H9 (cell line): ENCODE measurements around the gene GFY. TPM values are rescaled to one million over a fixed set of nuclear protein-coding genes. Genes with fewer than 3 reads are reported as not detected.

ENCODE experiments used
- DNase-seq: peaks from one replicate; pipeline ENCODE4 v3.0.0-alpha.2; 2017
- H2AFZ ChIP-seq: one replicate; pipeline ENCODE4 v1.6.1; 2013; ENCODE audit warnings: mild to moderate bottlenecking, low read length, control low read depth, moderate library complexity
- H2AK5ac ChIP-seq: 2 replicates; pipeline ENCODE4 v1.6.1; 2013; ENCODE audit warnings: low read length, control low read depth, mixed read lengths; ENCODE audit not compliant: insufficient read length
- H2BK120ac ChIP-seq: one replicate; pipeline ENCODE4 v1.6.1; 2013; ENCODE audit warnings: low read depth, mild to moderate bottlenecking, low read length, control low read depth, inconsistent platforms; ENCODE audit not compliant: poor library complexity, severe bottlenecking
- H2BK12ac ChIP-seq: 2 replicates; pipeline ENCODE4 v1.6.1; 2013; ENCODE audit warnings: low read length, control low read depth, mixed read lengths, low read depth; ENCODE audit not compliant: insufficient read length
- H2BK15ac ChIP-seq: 2 replicates; pipeline ENCODE4 v1.6.1; 2013; ENCODE audit warnings: low read depth, low read length, control low read depth
- H2BK20ac ChIP-seq: one replicate; pipeline ENCODE4 v1.6.1; 2013; ENCODE audit warnings: low read depth, mild to moderate bottlenecking, low read length, control low read depth, inconsistent platforms; ENCODE audit not compliant: poor library complexity, severe bottlenecking
- H2BK5ac ChIP-seq: 2 replicates; pipeline ENCODE4 v1.6.1; 2013; ENCODE audit warnings: low read length, control low read depth, mixed read lengths; ENCODE audit not compliant: insufficient read length
- H3K14ac ChIP-seq: 2 replicates; pipeline ENCODE4 v1.6.1; 2013; ENCODE audit warnings: low read length, control low read depth; ENCODE audit not compliant: insufficient read depth
- H3K18ac ChIP-seq: 2 replicates; pipeline ENCODE4 v1.6.1; 2013; ENCODE audit warnings: low read depth, mild to moderate bottlenecking, mixed read lengths, low read length, control low read depth; ENCODE audit not compliant: insufficient read length
- H3K23ac ChIP-seq: 2 replicates; pipeline ENCODE4 v1.6.1; 2013; ENCODE audit warnings: low read length, control low read depth, mixed read lengths, low read depth; ENCODE audit not compliant: insufficient read length
- H3K23me2 ChIP-seq: 2 replicates; pipeline ENCODE4 v1.6.1; 2013; ENCODE audit warnings: low read depth, mild to moderate bottlenecking, mixed read lengths, low read length, control low read depth; ENCODE audit not compliant: insufficient read length, poor library complexity, severe bottlenecking
- H3K27ac ChIP-seq: 2 replicates; pipeline ENCODE4 v1.5.1; 2013; ENCODE audit warnings: low read length, control low read depth, mixed read lengths, low read depth; ENCODE audit not compliant: insufficient read length
- H3K27me3 ChIP-seq: 2 replicates; pipeline ENCODE4 v1.6.1; 2013; ENCODE audit warnings: low read length, control low read depth, inconsistent platforms; ENCODE audit not compliant: insufficient read depth
- H3K4ac ChIP-seq: 2 replicates; pipeline ENCODE4 v1.6.1; 2013; ENCODE audit warnings: low read depth, mild to moderate bottlenecking, control low read depth, inconsistent platforms, low read length, moderate library complexity
- H3K4me1 ChIP-seq: 2 replicates; pipeline ENCODE4 v1.6.1; 2013; ENCODE audit warnings: low read length, control low read depth, inconsistent platforms; ENCODE audit not compliant: insufficient read depth
- H3K4me2 ChIP-seq: 2 replicates; pipeline ENCODE4 v1.6.1; 2013; ENCODE audit warnings: low read length, control low read depth, mixed read lengths; ENCODE audit not compliant: insufficient read length, insufficient read depth
- H3K56ac ChIP-seq: 2 replicates; pipeline ENCODE4 v1.6.1; 2013; ENCODE audit warnings: low read depth, mild to moderate bottlenecking, mixed read lengths, low read length, control low read depth; ENCODE audit not compliant: insufficient read length
- H3K79me1 ChIP-seq: 2 replicates; pipeline ENCODE4 v1.6.1; 2013; ENCODE audit warnings: low read depth, mild to moderate bottlenecking, moderate library complexity, low read length, control low read depth, inconsistent platforms; ENCODE audit not compliant: insufficient read depth, poor library complexity, severe bottlenecking
- H3K79me2 ChIP-seq: 2 replicates; pipeline ENCODE4 v1.6.1; 2013; ENCODE audit warnings: low read length, control low read depth, inconsistent platforms; ENCODE audit not compliant: insufficient read depth
- H3K9ac ChIP-seq: 2 replicates; pipeline ENCODE4 v1.6.1; 2013; ENCODE audit warnings: low read length, control low read depth, mixed read lengths; ENCODE audit not compliant: insufficient read length; ENCODE audit errors: extremely low read depth
- H3K9me3 ChIP-seq: one replicate; pipeline ENCODE4 v1.6.1; 2013; ENCODE audit warnings: low read depth, low read length, inconsistent platforms; ENCODE audit not compliant: control insufficient read depth
- H3T11ph ChIP-seq: one replicate; pipeline ENCODE4 v1.6.1; 2013; ENCODE audit warnings: mild to moderate bottlenecking, low read length, control low read depth, inconsistent platforms
- H4K20me1 ChIP-seq: one replicate; pipeline ENCODE4 v1.6.1; 2013; ENCODE audit not compliant: control insufficient read depth, insufficient read length, insufficient read depth
- H4K5ac ChIP-seq: 2 replicates; pipeline ENCODE4 v1.6.1; 2013; ENCODE audit warnings: low read depth, mild to moderate bottlenecking, mixed read lengths, low read length, control low read depth; ENCODE audit not compliant: insufficient read length
- H4K8ac ChIP-seq: replicated peaks from 2 replicates; pipeline ENCODE4 v1.6.1; 2013; ENCODE audit warnings: low read length, control low read depth, mixed read lengths, low read depth; ENCODE audit not compliant: insufficient read length
- H4K91ac ChIP-seq: 2 replicates; pipeline ENCODE4 v1.6.1; 2013; ENCODE audit warnings: low read depth, mild to moderate bottlenecking, moderate library complexity, mixed read lengths, low read length, control low read depth; ENCODE audit not compliant: insufficient read length
- H3K27ac Mint-ChIP-seq, 3 experiments: 2 replicates in 2 of 3; 3 replicates in 1 of 3; pipeline ENCODE4 v1.8.0; 2020 to 2021; ENCODE audit warnings: mixed read lengths in 3 of 3, mild to moderate bottlenecking in 1 of 3, moderate library complexity in 1 of 3
- H3K27me3 Mint-ChIP-seq: 2 replicates; pipeline ENCODE4 v1.8.0; 2021; ENCODE audit warnings: low read depth, mild to moderate bottlenecking, moderate library complexity, mixed read lengths
- H3K36me3 Mint-ChIP-seq, 3 experiments: 2 replicates in 2 of 3; 3 replicates in 1 of 3; pipeline ENCODE4 v1.8.0; 2020 to 2021; ENCODE audit warnings: low read depth in 3 of 3, mixed read lengths in 3 of 3; ENCODE audit not compliant: insufficient read depth in 1 of 3
- H3K4me1 Mint-ChIP-seq, 2 experiments: 2 replicates each; pipeline ENCODE4 v1.8.0; 2020; ENCODE audit warnings: mixed read lengths in 2 of 2
- H3K4me3 Mint-ChIP-seq, 2 experiments: 2 replicates in 1 of 2; 3 replicates in 1 of 2; pipeline ENCODE4 v1.8.0; 2020 to 2021; ENCODE audit warnings: mild to moderate bottlenecking in 2 of 2, mixed read lengths in 2 of 2, moderate library complexity in 1 of 2
- H3K9me3 Mint-ChIP-seq, 2 experiments: 2 replicates in 1 of 2; 3 replicates in 1 of 2; pipeline ENCODE4 v1.8.0; 2020; ENCODE audit warnings: mild to moderate bottlenecking in 2 of 2, mixed read lengths in 2 of 2, moderate library complexity in 1 of 2
- CTCF ChIP-seq: fragments of 200-600 bp; sonication (generic); conservative IDR thresholded peaks from 3 replicates; pipeline ENCODE4 v1.8.0; 2021; ENCODE audit warnings: antibody characterized with exemption, mild to moderate bottlenecking
- WGBS: extraction: QIAGEN DNeasy Blood & Tissue Kit; methylation state at CpG from one replicate; pipeline ENCODE4 v1.1.7; 2013; ENCODE audit warnings: missing lambda C conversion rate, low lambda C conversion rate, mixed read lengths; ENCODE audit not compliant: insufficient read length; ENCODE audit errors: extremely low coverage; 5-methylcytosine and 5-hydroxymethylcytosine counted together
- total RNA-seq: library from RNA; stranded (reverse); gene quantifications from 2 replicates; pipeline ENCODE4 v1.2.1, GENCODE V29; 2021

The GFY gene
- total RNA-seq, 1 experiment from 2014 or later: 1.3 TPM

- Histone ChIP-seq H4K91ac (no peak overlapping the region), H3K27me3 (peaks cover 36% of the 10 kb centered on the region; the same call in 1 of the 2 replicates), H3K18ac (no peak overlapping the region), H3K23me2 (peaks cover 11% of the 10 kb centered on the region), H4K8ac (no peak overlapping the region), H3K79me1 (no peaks in the 10 kb centered on the region), H3T11ph (no peak overlapping the region), H3K79me2 (no peaks in the 10 kb centered on the region), H3K4ac (no peak overlapping the region), H2BK12ac (no peak overlapping the region), H3K9ac (no peak overlapping the region), H2AFZ (no peak overlapping the region), H2BK120ac (no peak overlapping the region), H4K5ac (no peak overlapping the region), H2AK5ac (no peak overlapping the region), H3K23ac (no peak overlapping the region), H3K4me1 (no peaks in the 10 kb centered on the region), H2BK5ac (no peak overlapping the region), H3K56ac (no peak overlapping the region), H2BK20ac (no peak overlapping the region), H3K27ac (no peak overlapping the region), H2BK15ac (no peak overlapping the region), H4K20me1 (no peaks in the 10 kb centered on the region), H3K4me2 (peak overlapping the region; percentile 21), H3K14ac (no peak overlapping the region), H3K9me3 (no peaks in the 10 kb centered on the region)
- H3K27ac Mint-ChIP-seq: peak overlapping the region in 2 of 3 experiments; percentile 22 to 88; a peak in 2 of 7 replicates
- peak overlapping the region; percentile 33 to 76; a peak in 4 of 5 replicates for H3K4me3 Mint-ChIP-seq
- no CpG with 5 or more reads among the region's 42 CpGs for WGBS
- H3K36me3 Mint-ChIP-seq: peaks cover 3 to 9% (median 5%) of the 10 kb centered on the region in 3 experiments; a peak in 6 of 7 replicates
- H3K9me3 Mint-ChIP-seq: peaks cover 4 to 8% of the 10 kb centered on the region in 2 experiments; a peak in 3 of 5 replicates
- H3K4me1 Mint-ChIP-seq: peaks cover 24 to 62% of the 10 kb centered on the region in 2 experiments
- H3K27me3 Mint-ChIP-seq: peaks cover 88% of the 10 kb centered on the region
- TF ChIP-seq CTCF: no peak
- peak; percentile 98 for DNase-seq
Measured at GRCh38 chr19:49436381-49437017, 11.3 kb downstream of the GFY start.
